Stimulated activated CD8-positive, alpha-beta memory T cell treated with anti-CD3 and anti-CD28 coated beads, Interleukin-12 subunit alpha, Interleukin-12 subunit beta, amount 100 ng/mL, for 4 hours (primary cell): ENCODE results near the gene CPEB4.

ENCODE experiments used
- DNase-seq: peaks from one replicate; pipeline ENCODE4 v3.0.0-alpha.2; 2020; ENCODE audit warnings: low read depth

The CPEB4 gene

GRCh38 chr5:173944511-173944910, 56.4 kb downstream of the CPEB4 start:
- DNase-seq = no peak

- DNase-seq = no peak
These were observed 57.0 kb downstream of the CPEB4 start for GRCh38 chr5:173945160-173945559.

- no peak for DNase-seq
These were observed 58.2 kb downstream of the CPEB4 start for GRCh38 chr5:173946323-173946722.

- DNase-seq = no peak
These were observed 62.7 kb downstream of the CPEB4 start for GRCh38 chr5:173950829-173951228.

GRCh38 chr5:173953528-173954090, 65.5 kb downstream of the CPEB4 start:
- DNase-seq = no peak

- DNase-seq = no peak
These were observed 66.7 kb downstream of the CPEB4 start for GRCh38 chr5:173954671-173955521.

- DNase-seq = no peak
These were observed 72.8 kb downstream of the CPEB4 start for GRCh38 chr5:173960986-173961385.

GRCh38 chr5:173961418-173961817, 73.3 kb downstream of the CPEB4 start:
- DNase-seq = no peak

- no peak for DNase-seq
These were observed 74.4 kb downstream of the CPEB4 start for GRCh38 chr5:173962436-173962972.

GRCh38 chr5:173963182-173963838, 75.2 kb downstream of the CPEB4 start:
- DNase-seq = no peak

- no peak for DNase-seq
These were observed 75.8 kb downstream of the CPEB4 start for GRCh38 chr5:173963867-173964441.

- DNase-seq = no peak
These were observed 76.4 kb downstream of the CPEB4 start for GRCh38 chr5:173964506-173964905.

- DNase-seq = no peak
These were observed 79.1 kb downstream of the CPEB4 start for GRCh38 chr5:173967241-173967640.

- no peak for DNase-seq
These were observed 80.1 kb downstream of the CPEB4 start for GRCh38 chr5:173968154-173968797.

- no peak for DNase-seq
These were observed 81.3 kb downstream of the CPEB4 start for GRCh38 chr5:173969167-173970049.

GRCh38 chr5:173970878-173971650, 82.9 kb downstream of the CPEB4 start:
- no peak for DNase-seq

GRCh38 chr5:173971681-173972345, 83.7 kb downstream of the CPEB4 start:
- no peak for DNase-seq

GRCh38 chr5:173972607-173972924, 84.4 kb downstream of the CPEB4 start:
- DNase-seq = no peak

GRCh38 chr5:173972925-173973615, 84.9 kb downstream of the CPEB4 start:
- peak; percentile 30 for DNase-seq
